Ovary (tissue), 9 donors: ENCODE results near the gene YOD1. TPM values are rescaled to one million over a fixed set of nuclear protein-coding genes. Genes with fewer than 3 reads are reported as not detected.

Experiments used
- DNase-seq, 5 donors: peaks; one replicate each; pipeline ENCODE4 v3.0.0-alpha.2; 2019 to 2020
- H3K27ac ChIP-seq, 2 donors: fragments of 200-600 bp; one replicate each; pipeline versions ENCODE4 v1.5.1 to v1.8.0; 2019 to 2022
- H3K27me3 ChIP-seq: fragments of 200-600 bp; one replicate; pipeline ENCODE4 v1.8.0; 2022
- H3K36me3 ChIP-seq: fragments of 200-600 bp; sonication (generic); one replicate; pipeline ENCODE4 v1.5.1; 2019
- H3K4me1 ChIP-seq: one replicate; pipeline ENCODE4 v1.8.1; 2013; ENCODE audit warnings: mild to moderate bottlenecking, moderate library complexity; ENCODE audit not compliant: insufficient read depth
- H3K4me3 ChIP-seq: fragments of 200-600 bp; sonication (generic); one replicate; pipeline ENCODE4 v1.5.1; 2017
- H3K9me3 ChIP-seq, 2 donors: fragments of 200-600 bp in 1 of 2; sonication (generic) in 1 of 2; one replicate each; pipeline versions ENCODE4 v1.5.1 to v1.8.1; 2013 to 2019; ENCODE audit warnings: mild to moderate bottlenecking in 1 of 2, moderate library complexity in 1 of 2
- EP300 ChIP-seq: sonication (generic); formaldehyde crosslinking; IDR thresholded peaks from one replicate; pipeline ENCODE4 v1.6.1; 2017; ENCODE audit warnings: antibody characterized with exemption
- POLR2A ChIP-seq: fragments of 450-650 bp; IDR thresholded peaks from one replicate; pipeline ENCODE4 v1.6.1; 2017; ENCODE audit warnings: antibody characterized with exemption, mild to moderate bottlenecking, moderate library complexity
- WGBS, 3 donors: extraction: QIAGEN DNeasy Blood & Tissue Kit in 1 of 3; methylation state at CpG; one replicate each; pipeline versions ENCODE4 v1.1.5 to v1.1.7; 2013 to 2017; 5-methylcytosine and 5-hydroxymethylcytosine counted together
- intact Hi-C, 4 donors: fragments of 100-400 bp; cut with DNase I; formaldehyde crosslinking; loops; one replicate each; pipeline versions ENCODE4 v1.11.0 to v1.15.1; 2022 to 2023
- polyA plus RNA-seq, 2 donors: library from polyadenylated mRNA; stranded (reverse); fragments of 200-250 nt in 1 of 2; fragments of 350-450 nt in 1 of 2; fragmentation: Illumina TruSeq in 1 of 2; extraction: RNeasy Lipid Tissue Mini Kit (QIAGEN cat#74804) in 1 of 2; gene quantifications; one replicate each; pipeline ENCODE4 v1.2.3, GENCODE V29; 2013 to 2014
- total RNA-seq, 7 donors: library from RNA; depleted of rRNA in 2 of 7; stranded (reverse); fragments of >200 nt in 2 of 7; fragmentation: NEBNext Ultra II Directional in 3 of 7; extraction: Animal tissue kit (Norgen Biotek cat#: 25700) in 3 of 7; gene quantifications; one replicate each; pipeline versions ENCODE4 v1.1.0 to v1.2.4, GENCODE V29; 2016 to 2023
- TF ChIP-seq, protein P1 (sequence below), 3 donors: fragments of 450-650 bp in 2 of 3; fragments of 200-600 bp in 1 of 3; IDR thresholded peaks; one replicate each; pipeline versions ENCODE4 v1.5.1 to v1.8.0; 2016 to 2022; ENCODE audit warnings: antibody characterized with exemption in 3 of 3, mild to moderate bottlenecking in 1 of 3
- donor health status: DM: no; HTN: no; CAD: no; lungs with moderate emphysema.
- donor health status: DM: no; HTN: no; CAD: no.
- donor health status: Bipolar disorder and iron deficiency.
- donor health status: DM: yes; HTN: yes; CAD: no.
- donor health status: DM: no; HTN: no; CAD: no.
- donor health status: DM: yes; HTN: yes; CAD: no.

Gene YOD1
- total and polyA plus RNA-seq, 9 donors = 2.2 to 8.4 (median 6.0) TPM

DNA sequence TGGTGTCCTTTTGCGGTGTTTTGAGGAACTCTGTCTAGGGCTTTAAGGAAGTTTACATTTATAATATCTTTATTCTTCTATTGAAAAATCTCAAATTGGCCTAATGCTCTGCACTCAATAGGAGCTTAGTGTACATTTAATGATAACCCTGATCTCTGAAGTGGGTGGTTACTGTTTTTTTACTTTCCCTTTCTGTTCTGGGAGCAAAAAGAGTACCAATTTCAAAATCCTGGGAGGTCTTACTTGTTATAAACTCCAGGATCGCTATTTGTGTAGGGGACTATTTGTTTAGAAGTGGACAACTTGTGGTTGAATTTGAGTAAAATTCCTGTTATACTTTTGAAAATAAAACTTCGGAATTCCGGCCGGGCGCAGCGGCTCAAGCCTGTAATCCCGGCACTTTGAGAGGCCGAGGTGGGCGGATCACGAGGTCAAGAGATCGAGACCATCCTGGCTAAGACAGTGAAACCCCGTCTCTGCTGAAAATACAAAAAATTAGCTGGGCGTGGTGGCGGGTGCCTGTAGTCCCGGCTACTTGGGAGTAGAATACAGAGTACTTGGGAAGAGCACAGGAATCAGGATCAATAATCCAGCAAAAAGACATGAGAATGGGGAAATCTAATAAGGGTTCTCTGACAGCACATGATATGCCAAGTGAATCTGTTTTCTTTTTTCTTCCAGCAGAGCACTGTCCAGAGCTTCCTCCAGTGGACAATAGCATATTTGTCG, 38.8 kb upstream of the YOD1 start:
- peak overlapping the region in 1 of 2 donors; percentile 61 for H3K27ac ChIP-seq
- no peak for DNase-seq
- H3K36me3 ChIP-seq = no peaks in the 10 kb centered on the region
- no peak overlapping the region for H3K4me3 ChIP-seq
- intact Hi-C loops = loop anchor here in 1 of 4 donors (10.0 kb wide), 1 partner anchor 315 kb away; no protein-coding TSS in a partner anchor
- 55 to 80% (median 76%) methylated on average over 17 of the region's 17 CpGs for WGBS, 3 donors
- TF ChIP-seq POLR2A = no peak
- TF ChIP-seq EP300 = no peak
- TF ChIP-seq, protein P1, sequence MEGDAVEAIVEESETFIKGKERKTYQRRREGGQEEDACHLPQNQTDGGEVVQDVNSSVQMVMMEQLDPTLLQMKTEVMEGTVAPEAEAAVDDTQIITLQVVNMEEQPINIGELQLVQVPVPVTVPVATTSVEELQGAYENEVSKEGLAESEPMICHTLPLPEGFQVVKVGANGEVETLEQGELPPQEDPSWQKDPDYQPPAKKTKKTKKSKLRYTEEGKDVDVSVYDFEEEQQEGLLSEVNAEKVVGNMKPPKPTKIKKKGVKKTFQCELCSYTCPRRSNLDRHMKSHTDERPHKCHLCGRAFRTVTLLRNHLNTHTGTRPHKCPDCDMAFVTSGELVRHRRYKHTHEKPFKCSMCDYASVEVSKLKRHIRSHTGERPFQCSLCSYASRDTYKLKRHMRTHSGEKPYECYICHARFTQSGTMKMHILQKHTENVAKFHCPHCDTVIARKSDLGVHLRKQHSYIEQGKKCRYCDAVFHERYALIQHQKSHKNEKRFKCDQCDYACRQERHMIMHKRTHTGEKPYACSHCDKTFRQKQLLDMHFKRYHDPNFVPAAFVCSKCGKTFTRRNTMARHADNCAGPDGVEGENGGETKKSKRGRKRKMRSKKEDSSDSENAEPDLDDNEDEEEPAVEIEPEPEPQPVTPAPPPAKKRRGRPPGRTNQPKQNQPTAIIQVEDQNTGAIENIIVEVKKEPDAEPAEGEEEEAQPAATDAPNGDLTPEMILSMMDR (IDR thresholded peaks at IDR 0.05) = no peak
- H3K4me1 ChIP-seq = peaks cover 6% of the 10 kb centered on the region
- H3K27me3 ChIP-seq = no peaks in the 10 kb centered on the region
- H3K9me3 ChIP-seq = no peaks in the 10 kb centered on the region

DNA sequence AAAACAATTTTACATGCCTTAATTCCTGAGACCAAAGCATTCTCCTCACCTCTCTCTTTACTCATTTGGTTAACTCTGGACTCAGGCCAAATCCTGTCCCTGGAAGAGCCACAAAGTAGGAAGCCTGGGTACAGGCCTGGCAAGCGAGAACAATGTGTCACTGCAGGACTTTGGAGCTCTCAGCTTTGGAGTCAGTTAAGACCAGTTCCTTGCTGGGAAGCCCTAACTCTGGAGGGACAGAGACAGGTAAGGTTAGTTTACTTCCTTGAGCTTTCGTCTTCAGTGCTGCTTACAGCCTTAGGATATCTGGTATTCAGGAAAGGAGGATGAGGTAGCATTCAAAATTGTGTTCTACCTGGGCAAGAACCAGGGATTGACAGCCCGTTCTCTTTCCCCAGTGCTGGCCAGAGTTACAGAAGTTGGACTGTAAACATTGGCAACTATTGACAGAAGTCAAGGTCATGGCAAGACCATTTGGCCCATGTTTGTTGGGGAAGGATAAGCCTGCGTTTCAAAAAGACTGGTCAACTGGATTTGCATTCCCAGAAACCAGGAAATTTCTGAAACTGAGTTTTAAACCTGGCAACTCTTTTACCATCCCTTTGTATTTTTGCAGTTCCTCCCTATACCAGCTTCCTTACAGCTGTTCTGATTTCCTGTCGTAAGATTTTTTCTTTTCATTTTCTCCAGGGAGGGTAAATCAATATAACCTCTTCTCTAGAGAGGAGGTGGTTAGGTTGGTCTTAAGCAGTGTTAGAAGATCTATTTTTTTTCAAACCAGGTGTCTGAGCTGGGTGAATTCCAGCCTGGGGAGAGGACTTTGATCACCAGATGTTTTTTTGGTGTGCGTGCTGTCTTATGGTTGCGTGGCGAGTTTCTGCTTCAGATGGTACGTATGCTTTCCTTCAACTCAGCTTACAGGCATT, 38.0 kb upstream of the YOD1 start, which contains the start of gene C4BPB:
TSS of gene C4BPB (plus strand) at position 160 of the 926 bp plus-strand sequence. CDS start at position 832, 672 bp downstream.
- Histone ChIP-seq H3K9me3 (no peaks in the 10 kb centered on the region), H3K4me3 (no peak within 1 kb of the TSS), H3K4me1 (peaks cover 6% of the 10 kb centered on the region), H3K36me3 (no peaks in the 10 kb centered on the region), H3K27ac (peak within 1 kb of the TSS in 1 of 2 donors; percentile 61), H3K27me3 (no peaks in the 10 kb centered on the region)
- intact Hi-C loops = loop anchor here in 1 of 4 donors (10.0 kb wide), 1 partner anchor 316 kb away; no protein-coding TSS in a partner anchor
- TF ChIP-seq EP300 (no peak), POLR2A (no peak)
- TF ChIP-seq, protein P1 (IDR thresholded peaks at IDR 0.05) = no peak
- WGBS, 3 donors = 46 to 63% (median 51%) methylated on average over 9 of the region's 9 CpGs
- DNase-seq = no peak

DNA sequence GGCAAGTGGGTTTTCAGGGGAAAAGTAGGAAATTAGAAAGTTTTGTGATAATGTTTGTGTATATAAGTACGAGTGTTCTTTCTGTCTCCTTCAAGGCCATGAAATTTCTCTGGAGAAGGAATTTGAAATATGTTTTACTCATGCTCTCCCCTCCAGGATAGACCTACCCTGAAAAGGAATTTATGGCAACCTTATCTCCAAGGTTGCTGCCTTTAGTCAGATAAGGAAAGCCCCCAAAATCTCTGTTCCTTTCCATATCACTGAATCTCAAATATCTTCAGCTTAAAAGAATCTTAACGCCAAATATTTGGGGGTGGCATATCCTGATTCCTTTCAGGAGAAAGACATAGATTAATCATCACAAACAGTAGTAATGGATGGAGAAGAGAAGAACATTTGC, 37.2 kb upstream of the YOD1 start:
- TF ChIP-seq POLR2A (no peak), EP300 (no peak)
- TF ChIP-seq, protein P1 (IDR thresholded peaks at IDR 0.05) = no peak
- intact Hi-C loops = loop anchor here in 1 of 4 donors (10.0 kb wide), 1 partner anchor 317 kb away; no protein-coding TSS in a partner anchor
- H3K36me3 ChIP-seq = no peaks in the 10 kb centered on the region
- no peak for DNase-seq
- peaks cover 6% of the 10 kb centered on the region for H3K4me1 ChIP-seq
- H3K27me3 ChIP-seq = no peaks in the 10 kb centered on the region
- H3K9me3 ChIP-seq = no peaks in the 10 kb centered on the region
- H3K4me3 ChIP-seq = no peak overlapping the region
- peak overlapping the region in 1 of 2 donors; percentile 61 for H3K27ac ChIP-seq
- WGBS, 3 donors = 8 to 18% (median 9%) methylated on average over 2 of the region's 2 CpGs

DNA sequence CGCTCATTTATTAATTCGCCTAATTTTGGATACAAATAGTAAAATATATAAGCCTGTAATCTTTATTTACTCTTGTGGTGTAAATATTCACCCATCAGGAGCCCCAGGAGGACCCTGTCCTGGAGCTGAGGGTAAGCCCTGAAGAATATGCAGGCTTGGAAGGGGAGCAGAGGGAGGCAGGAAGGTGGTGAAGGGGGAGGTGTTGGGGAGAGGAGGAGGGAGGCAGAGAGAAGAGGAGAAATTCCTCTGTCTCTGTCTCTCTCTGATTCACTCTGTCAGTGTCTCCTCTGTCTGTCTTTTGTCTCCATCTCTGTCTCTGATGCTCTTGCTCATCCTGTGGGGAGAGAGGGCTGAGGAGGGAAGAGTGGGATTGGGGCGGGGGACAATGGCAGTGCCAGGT, 34.9 kb upstream of the YOD1 start:
- H3K27ac ChIP-seq = no peak overlapping the region
- H3K9me3 ChIP-seq = no peaks in the 10 kb centered on the region
- no peak overlapping the region for H3K4me3 ChIP-seq
- no peaks in the 10 kb centered on the region for H3K27me3 ChIP-seq
- peaks cover 3% of the 10 kb centered on the region for H3K4me1 ChIP-seq
- no peak for DNase-seq
- WGBS, 3 donors = 67 to 79% (median 67%) methylated on average over 3 of the region's 3 CpGs
- intact Hi-C loops = loop anchor here in 1 of 4 donors (10.0 kb wide), 1 partner anchor 319 kb away; no protein-coding TSS in a partner anchor
- TF ChIP-seq, protein P1 (IDR thresholded peaks at IDR 0.05) = no peak
- TF ChIP-seq POLR2A (no peak), EP300 (no peak)
- H3K36me3 ChIP-seq = no peaks in the 10 kb centered on the region
